Parathyroid adenoma (tissue), 2 donors: ENCODE results near the gene KLK2.

Experiments used
- H2AFZ ChIP-seq: fragments of 300-600 bp; sonication (generic); one replicate; pipeline ENCODE4 v1.7.0; 2017; ENCODE audit warnings: antibody characterized with exemption, mild to moderate bottlenecking
- H3K27ac ChIP-seq: fragments of 300-600 bp; sonication (generic); one replicate; pipeline ENCODE4 v1.7.0; 2017
- H3K27me3 ChIP-seq: fragments of 300-600 bp; sonication (generic); one replicate; pipeline ENCODE4 v1.7.0; 2017; ENCODE audit warnings: low read length; ENCODE audit not compliant: control insufficient read depth, insufficient read depth
- H3K36me3 ChIP-seq: fragments of 300-600 bp; sonication (generic); one replicate; pipeline ENCODE4 v1.7.0; 2017; ENCODE audit warnings: low read length; ENCODE audit not compliant: control insufficient read depth, insufficient read depth
- H3K4me1 ChIP-seq: fragments of 300-600 bp; sonication (generic); one replicate; pipeline ENCODE4 v1.7.0; 2017; ENCODE audit warnings: control low read depth
- H3K4me2 ChIP-seq: fragments of 300-600 bp; sonication (generic); one replicate; pipeline ENCODE4 v1.7.0; 2017; ENCODE audit warnings: low read length
- H3K4me3 ChIP-seq: fragments of 300-600 bp; sonication (generic); one replicate; pipeline ENCODE4 v1.7.0; 2017; ENCODE audit warnings: low read depth, low read length
- H3K79me2 ChIP-seq: fragments of 300-600 bp; sonication (generic); one replicate; pipeline ENCODE4 v1.7.0; 2017; ENCODE audit warnings: control low read depth
- H3K9ac ChIP-seq: fragments of 300-600 bp; sonication (generic); one replicate; pipeline ENCODE4 v1.7.0; 2017; ENCODE audit warnings: mild to moderate bottlenecking
- H3K9me3 ChIP-seq: fragments of 300-600 bp; sonication (generic); one replicate; pipeline ENCODE4 v1.7.0; 2017; ENCODE audit warnings: low read length; ENCODE audit not compliant: control insufficient read depth
- TF ChIP-seq, protein P1 (sequence below): fragments of 300-600 bp; sonication (generic); IDR thresholded peaks from one replicate; pipeline ENCODE4 v1.7.0; 2017; ENCODE audit warnings: antibody characterized with exemption, mild to moderate bottlenecking
- donor health status: primary hyperparathyroidism.

KLK2 gene

GRCh38 chr19:50908336-50908735 lies 35.1 kb downstream of the KLK2 start:
- Histone ChIP-seq H3K27ac (no peak overlapping the region), H3K27me3 (no peaks in the 10 kb centered on the region), H3K4me1 (peaks cover 3% of the 10 kb centered on the region), H2AFZ (no peak overlapping the region), H3K4me2 (no peak overlapping the region), H3K36me3 (no peaks in the 10 kb centered on the region), H3K4me3 (no peak overlapping the region), H3K9me3 (no peaks in the 10 kb centered on the region), H3K9ac (no peak overlapping the region), H3K79me2 (no peaks in the 10 kb centered on the region)
- TF ChIP-seq, protein P1, sequence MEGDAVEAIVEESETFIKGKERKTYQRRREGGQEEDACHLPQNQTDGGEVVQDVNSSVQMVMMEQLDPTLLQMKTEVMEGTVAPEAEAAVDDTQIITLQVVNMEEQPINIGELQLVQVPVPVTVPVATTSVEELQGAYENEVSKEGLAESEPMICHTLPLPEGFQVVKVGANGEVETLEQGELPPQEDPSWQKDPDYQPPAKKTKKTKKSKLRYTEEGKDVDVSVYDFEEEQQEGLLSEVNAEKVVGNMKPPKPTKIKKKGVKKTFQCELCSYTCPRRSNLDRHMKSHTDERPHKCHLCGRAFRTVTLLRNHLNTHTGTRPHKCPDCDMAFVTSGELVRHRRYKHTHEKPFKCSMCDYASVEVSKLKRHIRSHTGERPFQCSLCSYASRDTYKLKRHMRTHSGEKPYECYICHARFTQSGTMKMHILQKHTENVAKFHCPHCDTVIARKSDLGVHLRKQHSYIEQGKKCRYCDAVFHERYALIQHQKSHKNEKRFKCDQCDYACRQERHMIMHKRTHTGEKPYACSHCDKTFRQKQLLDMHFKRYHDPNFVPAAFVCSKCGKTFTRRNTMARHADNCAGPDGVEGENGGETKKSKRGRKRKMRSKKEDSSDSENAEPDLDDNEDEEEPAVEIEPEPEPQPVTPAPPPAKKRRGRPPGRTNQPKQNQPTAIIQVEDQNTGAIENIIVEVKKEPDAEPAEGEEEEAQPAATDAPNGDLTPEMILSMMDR: no peak

DNA sequence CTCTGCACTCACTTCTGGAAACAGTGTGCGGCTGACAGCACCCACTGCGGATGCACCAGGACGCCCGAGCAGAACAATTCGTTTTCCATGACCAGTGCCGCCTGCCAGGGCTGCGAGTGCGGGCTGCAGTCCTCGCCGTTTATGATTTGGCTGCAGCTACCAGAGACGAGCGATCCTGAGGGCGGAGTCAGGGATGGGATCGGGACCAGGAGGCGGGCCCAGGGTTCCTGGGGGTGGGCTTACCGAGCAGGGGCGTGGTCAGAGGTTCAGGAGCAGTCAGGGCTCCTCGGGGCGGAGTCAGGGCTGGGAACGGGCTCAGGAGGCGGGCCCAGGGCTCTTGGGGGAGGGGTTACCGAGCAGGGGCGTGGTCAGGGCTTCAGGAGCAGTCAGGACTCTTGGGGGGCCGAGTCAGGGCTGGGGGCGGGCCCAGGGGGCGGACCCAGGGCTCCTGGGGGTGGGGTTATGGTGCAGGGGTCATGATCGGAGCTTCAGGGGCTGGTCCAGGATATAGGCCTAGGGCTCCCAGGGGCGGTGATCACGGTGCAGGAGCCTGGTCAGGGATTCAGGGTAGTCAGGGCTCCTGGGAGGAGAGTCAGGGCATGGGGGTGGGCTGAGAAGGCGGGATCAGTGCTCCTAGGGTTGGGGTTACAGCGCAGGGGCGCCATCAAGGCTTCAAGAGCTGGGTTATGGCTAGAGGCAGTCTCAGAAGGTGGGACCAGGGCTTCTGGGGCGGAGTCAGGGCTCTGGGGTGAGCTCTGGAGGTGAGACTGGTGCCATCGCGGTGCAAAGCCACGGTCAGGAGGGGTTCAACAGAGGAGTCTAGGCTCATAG lies 36.2 kb downstream of the KLK2 start:
- no peak overlapping the region for H3K9ac ChIP-seq
- no peaks in the 10 kb centered on the region for H3K36me3 ChIP-seq
- H3K4me1 ChIP-seq: peaks cover 3% of the 10 kb centered on the region
- no peaks in the 10 kb centered on the region for H3K9me3 ChIP-seq
- H2AFZ ChIP-seq: peak overlapping the region; percentile 20
- no peak overlapping the region for H3K27ac ChIP-seq
- peak overlapping the region; percentile 37 for H3K4me2 ChIP-seq
- TF ChIP-seq, protein P1: no peak
- H3K79me2 ChIP-seq: no peaks in the 10 kb centered on the region
- no peak overlapping the region for H3K4me3 ChIP-seq
- H3K27me3 ChIP-seq: no peaks in the 10 kb centered on the region

DNA sequence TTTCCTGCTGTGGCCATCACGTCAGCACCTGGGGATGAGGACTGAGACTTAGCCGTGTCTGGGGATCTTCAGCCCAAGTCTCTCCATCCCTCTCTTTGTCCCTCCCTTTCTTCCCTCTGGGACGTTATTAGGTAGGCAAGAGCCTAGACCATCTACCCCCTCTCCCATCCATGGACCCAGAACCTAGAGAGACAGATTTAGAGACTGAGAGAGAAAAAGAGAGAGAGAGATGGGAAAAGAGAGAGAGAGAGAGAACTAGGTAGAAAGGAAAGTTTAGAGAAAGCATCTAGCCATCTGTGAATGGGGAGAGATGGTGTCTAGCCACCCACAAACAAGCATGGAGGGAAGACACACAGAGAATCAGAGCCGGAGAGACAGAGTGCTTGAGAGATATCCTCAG lies 37.5 kb downstream of the KLK2 start:
- H3K4me2 ChIP-seq: no peak overlapping the region
- no peak overlapping the region for H3K27ac ChIP-seq
- no peak overlapping the region for H3K4me3 ChIP-seq
- TF ChIP-seq, protein P1: no peak
- no peaks in the 10 kb centered on the region for H3K27me3 ChIP-seq
- no peak overlapping the region for H3K9ac ChIP-seq
- H3K79me2 ChIP-seq: no peaks in the 10 kb centered on the region
- no peak overlapping the region for H2AFZ ChIP-seq
- peaks cover 3% of the 10 kb centered on the region for H3K4me1 ChIP-seq
- H3K36me3 ChIP-seq: no peaks in the 10 kb centered on the region
- H3K9me3 ChIP-seq: no peaks in the 10 kb centered on the region

GRCh38 chr19:50911206-50912101 lies 38.2 kb downstream of the KLK2 start, which contains the start of gene KLK4:
Gene KLK4, minus strand, starts transcription at chr19:50911395. Its CDS starts 657 bp downstream, at chr19:50910738.
- Histone ChIP-seq H3K4me1 (peaks cover 3% of the 10 kb centered on the region), H3K27ac (no peak within 1 kb of the TSS), H3K36me3 (no peaks in the 10 kb centered on the region), H3K9me3 (no peaks in the 10 kb centered on the region), H3K9ac (no peak within 1 kb of the TSS), H2AFZ (no peak within 1 kb of the TSS), H3K4me2 (no peak within 1 kb of the TSS), H3K27me3 (no peaks in the 10 kb centered on the region), H3K4me3 (no peak within 1 kb of the TSS), H3K79me2 (no peaks in the 10 kb centered on the region)
- TF ChIP-seq, protein P1: no peak
